ENCODE measurements around the gene TOB2.

TOB2 gene

DNA sequence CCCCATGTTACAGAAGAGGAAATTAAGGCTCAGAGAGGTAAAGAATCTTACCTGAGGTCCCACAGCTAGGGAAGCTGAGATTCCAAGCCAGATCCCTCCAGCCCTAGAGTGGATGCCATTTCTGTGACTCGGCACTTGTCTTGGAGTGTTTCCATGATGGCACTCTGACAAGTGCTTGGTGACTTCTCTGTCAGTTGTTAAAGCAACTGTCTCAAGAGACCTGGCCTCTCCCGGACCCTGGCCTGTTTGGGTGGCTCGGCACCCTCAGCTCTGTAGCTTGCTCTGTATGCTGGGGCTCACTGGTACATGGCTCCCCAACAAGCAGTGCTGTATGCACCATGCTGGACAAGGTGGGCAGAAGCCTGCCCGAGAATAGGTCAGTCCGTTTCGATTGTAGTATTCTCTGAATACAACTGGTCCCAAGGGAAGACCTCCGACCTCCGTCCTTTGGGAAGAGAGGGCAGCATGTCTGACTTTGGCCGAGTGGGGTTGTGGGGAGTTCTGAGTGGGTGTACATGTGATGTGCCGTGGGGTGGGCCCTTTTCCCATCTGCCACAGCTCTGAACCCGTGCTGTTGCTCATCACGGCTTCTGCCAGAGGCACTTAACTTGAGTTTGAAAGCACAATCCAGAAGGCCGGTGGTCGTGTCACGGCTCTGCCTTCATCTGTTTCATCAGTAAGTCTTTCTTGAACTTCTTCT is 34.7 kb upstream of the TOB2 start:
- Histone ChIP-seq H3K27me3 (ENCODE audit: control insufficient read depth in 5 of 5, insufficient read depth in 4 of 5, low read length in 5 of 5) (no peaks in the 10 kb centered on the region), H3K27ac (ENCODE audit: low read depth, low read length) (peak overlapping the region; percentile 80), H3K36me3 (ENCODE audit: control insufficient read depth in 5 of 5, insufficient read depth in 5 of 5, low read length in 5 of 5) (peaks cover 0 to 2% (median 0%) of the 10 kb centered on the region in 5 donors), H3K4me3 (ENCODE audit: low read depth in 1 of 5, low read length in 5 of 5) (no peak overlapping the region), H3K9me3 (ENCODE audit: control insufficient read depth in 5 of 5, low read length in 5 of 5) (no peaks in the 10 kb centered on the region), H3K4me1 (ENCODE audit: control insufficient read depth in 5 of 5, insufficient read depth in 5 of 5, low read length in 5 of 5) (peaks cover 12 to 65% (median 59%) of the 10 kb centered on the region in 5 donors), H3K9ac (ENCODE audit: low read length in 5 of 5) (peak overlapping the region in 3 of 5 donors; percentile 18 to 28 (median 22))

GRCh38 chr22:41480397-41480735 is 33.8 kb upstream of the TOB2 start:
- peak overlapping the region in 1 of 5 donors; percentile 43 for H3K9ac ChIP-seq (ENCODE audit: low read length in 5 of 5)

DNA sequence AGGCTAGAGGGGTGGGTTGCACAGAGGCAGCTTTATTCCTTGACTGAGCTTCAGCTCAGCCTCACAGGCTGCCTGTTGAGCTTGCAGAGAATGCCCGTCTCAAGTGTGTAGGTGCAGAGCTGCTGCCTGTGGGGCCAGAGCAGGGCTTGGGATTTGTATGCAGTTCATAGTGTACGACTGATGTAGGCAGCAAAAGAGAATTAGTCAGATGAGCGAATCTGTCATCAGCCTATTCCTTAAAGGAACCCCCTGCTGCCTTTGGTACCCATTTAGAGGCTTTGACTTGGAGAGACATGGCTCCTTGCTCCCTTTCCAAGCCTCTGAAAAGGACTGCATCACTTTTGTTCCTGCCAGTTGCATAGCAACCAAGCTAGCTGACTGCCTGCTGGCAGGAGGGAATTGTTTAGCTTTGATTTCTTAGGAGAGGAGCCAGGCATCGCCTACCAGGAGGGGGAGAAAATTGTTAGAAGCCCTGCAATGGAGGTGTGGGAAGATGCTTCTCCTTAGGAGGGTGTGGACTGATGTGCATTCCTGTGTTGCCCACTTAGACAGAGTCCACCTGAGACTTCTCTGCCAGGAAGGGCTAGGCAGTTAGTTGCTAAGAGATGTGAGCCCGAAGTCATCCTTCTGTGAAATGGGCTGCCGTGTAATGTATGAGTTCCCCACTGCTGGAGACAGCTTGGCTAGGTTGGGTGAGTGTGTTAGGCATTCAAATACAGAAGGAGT is 33.2 kb upstream of the TOB2 start:
- H3K27ac ChIP-seq (ENCODE audit: low read depth, low read length): peak overlapping the region; percentile 68
- peaks cover 0 to 2% (median 0%) of the 10 kb centered on the region in 5 donors for H3K36me3 ChIP-seq (ENCODE audit: control insufficient read depth in 5 of 5, insufficient read depth in 5 of 5, low read length in 5 of 5)
- no peaks in the 10 kb centered on the region for H3K9me3 ChIP-seq (ENCODE audit: control insufficient read depth in 5 of 5, low read length in 5 of 5)
- no peaks in the 10 kb centered on the region for H3K27me3 ChIP-seq (ENCODE audit: control insufficient read depth in 5 of 5, insufficient read depth in 4 of 5, low read length in 5 of 5)
- H3K4me1 ChIP-seq (ENCODE audit: control insufficient read depth in 5 of 5, insufficient read depth in 5 of 5, low read length in 5 of 5): peaks cover 12 to 55% (median 55%) of the 10 kb centered on the region in 5 donors
- peak overlapping the region in 2 of 5 donors; percentile 18 to 44 for H3K9ac ChIP-seq (ENCODE audit: low read length in 5 of 5)
- no peak overlapping the region for H3K4me3 ChIP-seq (ENCODE audit: low read depth in 1 of 5, low read length in 5 of 5)

More at GRCh38 chr22:41480397-41480735, 33.8 kb upstream of the TOB2 start:
- no peaks in the 10 kb centered on the region for H3K9me3 ChIP-seq (ENCODE audit: control insufficient read depth in 5 of 5, low read length in 5 of 5)
- peaks cover 0 to 2% (median 0%) of the 10 kb centered on the region in 5 donors for H3K36me3 ChIP-seq (ENCODE audit: control insufficient read depth in 5 of 5, insufficient read depth in 5 of 5, low read length in 5 of 5)
- peaks cover 12 to 59% (median 59%) of the 10 kb centered on the region in 5 donors for H3K4me1 ChIP-seq (ENCODE audit: control insufficient read depth in 5 of 5, insufficient read depth in 5 of 5, low read length in 5 of 5)
- H3K27me3 ChIP-seq (ENCODE audit: control insufficient read depth in 5 of 5, insufficient read depth in 4 of 5, low read length in 5 of 5): no peaks in the 10 kb centered on the region
- H3K4me3 ChIP-seq (ENCODE audit: low read depth in 1 of 5, low read length in 5 of 5): no peak overlapping the region
- H3K27ac ChIP-seq (ENCODE audit: low read depth, low read length): peak overlapping the region; percentile 80

DNA sequence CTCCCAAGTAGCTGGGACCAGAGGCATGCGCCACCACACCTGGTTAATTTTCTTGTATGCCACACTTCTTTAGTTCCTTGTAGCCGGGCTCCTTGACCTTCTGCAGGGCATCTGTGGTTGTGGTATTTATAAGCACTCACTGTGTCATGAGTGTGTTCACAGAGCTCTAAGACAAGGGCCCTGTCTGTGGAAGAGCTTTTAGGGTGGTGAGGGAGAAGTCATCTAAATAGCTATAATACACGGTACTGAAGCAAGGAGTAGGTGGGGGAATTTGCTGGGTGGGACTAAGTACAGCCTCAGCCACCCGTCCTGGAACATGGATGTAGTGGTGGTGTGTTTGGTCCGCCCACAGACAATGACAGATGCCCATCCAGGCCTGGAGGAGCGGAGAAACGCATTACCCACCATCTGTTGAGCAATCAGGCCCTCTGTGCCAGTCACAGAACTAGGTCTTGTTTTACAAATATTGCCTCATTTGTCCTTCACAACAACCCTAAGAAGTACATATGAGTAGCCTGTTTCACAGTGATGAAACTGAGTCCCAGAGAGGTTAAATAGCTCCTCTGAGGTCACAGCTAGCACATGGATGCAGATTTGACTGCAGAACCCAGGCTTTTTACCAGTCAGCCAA is 32.4 kb upstream of the TOB2 start:
- Histone ChIP-seq H3K4me1 (ENCODE audit: control insufficient read depth in 5 of 5, insufficient read depth in 5 of 5, low read length in 5 of 5) (peaks cover 12 to 54% (median 52%) of the 10 kb centered on the region in 5 donors), H3K9me3 (ENCODE audit: control insufficient read depth in 5 of 5, low read length in 5 of 5) (no peaks in the 10 kb centered on the region), H3K27ac (ENCODE audit: low read depth, low read length) (peak overlapping the region; percentile 68), H3K9ac (ENCODE audit: low read length in 5 of 5) (peak overlapping the region in 2 of 5 donors; percentile 44 to 47), H3K4me3 (ENCODE audit: low read depth in 1 of 5, low read length in 5 of 5) (peak overlapping the region in 1 of 5 donors; percentile 9), H3K36me3 (ENCODE audit: control insufficient read depth in 5 of 5, insufficient read depth in 5 of 5, low read length in 5 of 5) (peaks cover 0 to 2% (median 0%) of the 10 kb centered on the region in 5 donors), H3K27me3 (ENCODE audit: control insufficient read depth in 5 of 5, insufficient read depth in 4 of 5, low read length in 5 of 5) (no peaks in the 10 kb centered on the region)

DNA sequence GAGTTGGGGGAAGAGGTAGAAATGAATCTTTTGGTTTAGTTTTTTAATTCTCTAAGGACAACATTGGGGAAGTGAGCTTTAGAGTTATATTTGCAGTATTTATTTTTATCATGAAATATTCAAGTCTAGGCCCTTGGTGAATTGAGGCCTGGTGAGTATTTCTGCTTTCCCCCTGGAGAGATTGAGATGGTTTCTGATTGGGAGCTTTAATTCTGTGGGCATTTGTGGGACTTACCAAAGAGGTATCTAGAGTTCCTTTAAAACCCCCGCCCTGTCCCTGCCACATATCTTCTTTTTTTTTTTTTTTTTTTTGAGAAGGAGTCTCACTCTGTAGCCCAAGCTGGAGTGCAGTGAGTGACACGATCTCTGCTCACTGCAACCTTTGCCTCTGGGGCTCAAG is 31.9 kb upstream of the TOB2 start:
- H3K9me3 ChIP-seq (ENCODE audit: control insufficient read depth in 5 of 5, low read length in 5 of 5): no peaks in the 10 kb centered on the region
- peaks cover 12 to 55% (median 48%) of the 10 kb centered on the region in 5 donors for H3K4me1 ChIP-seq (ENCODE audit: control insufficient read depth in 5 of 5, insufficient read depth in 5 of 5, low read length in 5 of 5)
- H3K27me3 ChIP-seq (ENCODE audit: control insufficient read depth in 5 of 5, insufficient read depth in 4 of 5, low read length in 5 of 5): no peaks in the 10 kb centered on the region
- no peak overlapping the region for H3K4me3 ChIP-seq (ENCODE audit: low read depth in 1 of 5, low read length in 5 of 5)
- peak overlapping the region in 1 of 5 donors; percentile 47 for H3K9ac ChIP-seq (ENCODE audit: low read length in 5 of 5)
- peaks cover 0 to 2% (median 0%) of the 10 kb centered on the region in 5 donors for H3K36me3 ChIP-seq (ENCODE audit: control insufficient read depth in 5 of 5, insufficient read depth in 5 of 5, low read length in 5 of 5)
- H3K27ac ChIP-seq (ENCODE audit: low read depth, low read length): peak overlapping the region; percentile 57

- Histone ChIP-seq H3K4me3 (ENCODE audit: low read depth in 1 of 5, low read length in 5 of 5) (no peak overlapping the region), H3K9ac (ENCODE audit: low read length in 5 of 5) (no peak overlapping the region), H3K4me1 (ENCODE audit: control insufficient read depth in 5 of 5, insufficient read depth in 5 of 5, low read length in 5 of 5) (peaks cover 2 to 49% (median 24%) of the 10 kb centered on the region in 5 donors), H3K36me3 (ENCODE audit: control insufficient read depth in 5 of 5, insufficient read depth in 5 of 5, low read length in 5 of 5) (peaks cover 0 to 8% (median 5%) of the 10 kb centered on the region in 5 donors), H3K27me3 (ENCODE audit: control insufficient read depth in 5 of 5, insufficient read depth in 4 of 5, low read length in 5 of 5) (no peaks in the 10 kb centered on the region), H3K27ac (ENCODE audit: low read depth, low read length) (no peak overlapping the region), H3K9me3 (ENCODE audit: control insufficient read depth in 5 of 5, low read length in 5 of 5) (no peaks in the 10 kb centered on the region)
Observed at GRCh38 chr22:41474872-41475451, 28.4 kb upstream of the TOB2 start.

GRCh38 chr22:41471568-41471967 is 25.0 kb upstream of the TOB2 start:
- no peaks in the 10 kb centered on the region for H3K27me3 ChIP-seq (ENCODE audit: control insufficient read depth in 5 of 5, insufficient read depth in 4 of 5, low read length in 5 of 5)
- H3K27ac ChIP-seq (ENCODE audit: low read depth, low read length): no peak overlapping the region
- no peak overlapping the region for H3K9ac ChIP-seq (ENCODE audit: low read length in 5 of 5)
- peaks cover 6 to 55% (median 27%) of the 10 kb centered on the region in 5 donors for H3K4me1 ChIP-seq (ENCODE audit: control insufficient read depth in 5 of 5, insufficient read depth in 5 of 5, low read length in 5 of 5)
- peaks cover 8 to 16% (median 10%) of the 10 kb centered on the region in 5 donors for H3K36me3 ChIP-seq (ENCODE audit: control insufficient read depth in 5 of 5, insufficient read depth in 5 of 5, low read length in 5 of 5)
- no peaks in the 10 kb centered on the region for H3K9me3 ChIP-seq (ENCODE audit: control insufficient read depth in 5 of 5, low read length in 5 of 5)
- no peak overlapping the region for H3K4me3 ChIP-seq (ENCODE audit: low read depth in 1 of 5, low read length in 5 of 5)

GRCh38 chr22:41470886-41471285 is 24.3 kb upstream of the TOB2 start:
- Histone ChIP-seq H3K9ac (ENCODE audit: low read length in 5 of 5) (peak overlapping the region in 1 of 5 donors; percentile 29), H3K36me3 (ENCODE audit: control insufficient read depth in 5 of 5, insufficient read depth in 5 of 5, low read length in 5 of 5) (peaks cover 12 to 23% (median 17%) of the 10 kb centered on the region in 5 donors), H3K9me3 (ENCODE audit: control insufficient read depth in 5 of 5, low read length in 5 of 5) (no peaks in the 10 kb centered on the region), H3K27me3 (ENCODE audit: control insufficient read depth in 5 of 5, insufficient read depth in 4 of 5, low read length in 5 of 5) (no peaks in the 10 kb centered on the region), H3K27ac (ENCODE audit: low read depth, low read length) (peak overlapping the region; percentile 95), H3K4me1 (ENCODE audit: control insufficient read depth in 5 of 5, insufficient read depth in 5 of 5, low read length in 5 of 5) (peaks cover 6 to 55% (median 27%) of the 10 kb centered on the region in 5 donors), H3K4me3 (ENCODE audit: low read depth in 1 of 5, low read length in 5 of 5) (no peak overlapping the region)

GRCh38 chr22:41469218-41469851 is 22.7 kb upstream of the TOB2 start:
- Histone ChIP-seq H3K27ac (ENCODE audit: low read depth, low read length) (peak overlapping the region; percentile 95), H3K36me3 (ENCODE audit: control insufficient read depth in 5 of 5, insufficient read depth in 5 of 5, low read length in 5 of 5) (peaks cover 20 to 38% (median 31%) of the 10 kb centered on the region in 5 donors), H3K27me3 (ENCODE audit: control insufficient read depth in 5 of 5, insufficient read depth in 4 of 5, low read length in 5 of 5) (no peaks in the 10 kb centered on the region), H3K9ac (ENCODE audit: low read length in 5 of 5) (peak overlapping the region; percentile 75 to 98 (median 85)), H3K9me3 (ENCODE audit: control insufficient read depth in 5 of 5, low read length in 5 of 5) (no peaks in the 10 kb centered on the region), H3K4me3 (ENCODE audit: low read depth in 1 of 5, low read length in 5 of 5) (peak overlapping the region; percentile 84 to 99 (median 89)), H3K4me1 (ENCODE audit: control insufficient read depth in 5 of 5, insufficient read depth in 5 of 5, low read length in 5 of 5) (peaks cover 6 to 55% (median 27%) of the 10 kb centered on the region in 5 donors)
